Suppressor macrophage treated with lipopolysaccharide for 4 hours (primary cell): ENCODE results near the gene KATNBL1.
"Not testable (repeated sequence)": the region's sequence is repeated elsewhere in the genome, so short reads cannot be mapped to it uniquely, and the experiment has no call there.

ENCODE experiments used
- DNase-seq: peaks from one replicate; pipeline ENCODE4 v3.0.0-alpha.2; 2020

Gene KATNBL1

GRCh38 chr15:34209421-34210282 is at the start of gene KATNBL1:
Gene KATNBL1, minus strand, starts transcription at chr15:34210096. Its CDS starts 46,420 bp downstream, at chr15:34163676.
- peak; percentile 99 for DNase-seq

DNA sequence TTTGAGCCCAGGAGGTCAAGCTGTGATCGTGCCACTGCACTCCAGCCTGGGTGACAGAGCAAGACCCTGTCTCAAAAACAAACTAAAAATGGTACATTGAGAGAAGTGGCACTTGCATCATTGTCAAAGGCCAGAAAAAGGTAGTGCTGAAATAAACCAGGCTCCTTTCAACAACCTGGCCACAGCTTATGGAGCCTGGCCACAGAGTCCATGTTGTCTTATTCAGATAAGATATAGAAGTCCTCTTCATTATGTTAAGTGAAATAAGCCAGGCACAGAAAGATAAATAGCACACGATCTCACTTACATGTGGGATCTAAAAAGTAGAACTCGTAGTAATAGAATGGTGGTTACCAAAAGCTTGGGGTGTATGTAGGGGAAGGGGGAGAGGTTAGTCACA is 49.7 kb upstream of the KATNBL1 start:
- DNase-seq: no peak

DNA sequence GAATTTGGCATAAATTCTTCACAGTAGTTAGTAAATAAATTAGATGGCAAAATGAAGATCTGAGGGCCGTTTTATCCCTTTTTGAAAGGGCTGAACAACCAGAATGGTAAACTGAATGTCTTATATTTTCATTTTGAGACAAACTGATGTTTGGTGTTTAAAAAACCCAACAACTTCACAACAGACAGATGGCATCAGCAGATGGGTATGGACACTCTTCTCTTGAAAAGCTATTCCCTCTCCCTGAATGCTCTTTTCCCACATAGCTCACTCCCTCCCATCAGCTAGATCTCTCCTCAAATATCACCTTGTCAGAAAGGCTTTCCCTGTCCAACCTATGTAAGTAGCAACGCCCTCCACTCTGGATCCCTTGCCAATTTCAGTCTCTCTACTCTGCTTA is 48.3 kb upstream of the KATNBL1 start:
- DNase-seq: no peak

DNA sequence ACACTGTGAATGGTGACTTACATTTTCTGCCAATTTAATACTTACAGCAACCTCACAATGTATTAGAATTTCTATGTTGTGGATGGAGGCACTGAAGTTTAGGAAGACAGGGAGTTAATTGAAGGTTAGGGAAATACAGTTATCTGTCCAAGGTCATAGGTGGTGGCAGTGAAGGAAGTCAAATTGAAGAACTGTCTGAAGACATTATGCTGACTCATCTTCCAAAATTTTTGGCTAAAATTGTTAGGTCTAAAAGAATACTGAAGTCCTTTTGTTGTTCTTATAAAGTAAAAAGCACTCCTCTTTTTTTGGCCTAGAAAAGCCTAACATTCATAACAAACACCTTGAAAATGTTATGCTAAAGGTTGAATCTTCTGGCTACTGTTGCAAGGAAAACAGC is 42.6 kb upstream of the KATNBL1 start:
- DNase-seq: no peak

GRCh38 chr15:34248190-34248589 is 38.3 kb upstream of the KATNBL1 start:
- DNase-seq: no peak

DNA sequence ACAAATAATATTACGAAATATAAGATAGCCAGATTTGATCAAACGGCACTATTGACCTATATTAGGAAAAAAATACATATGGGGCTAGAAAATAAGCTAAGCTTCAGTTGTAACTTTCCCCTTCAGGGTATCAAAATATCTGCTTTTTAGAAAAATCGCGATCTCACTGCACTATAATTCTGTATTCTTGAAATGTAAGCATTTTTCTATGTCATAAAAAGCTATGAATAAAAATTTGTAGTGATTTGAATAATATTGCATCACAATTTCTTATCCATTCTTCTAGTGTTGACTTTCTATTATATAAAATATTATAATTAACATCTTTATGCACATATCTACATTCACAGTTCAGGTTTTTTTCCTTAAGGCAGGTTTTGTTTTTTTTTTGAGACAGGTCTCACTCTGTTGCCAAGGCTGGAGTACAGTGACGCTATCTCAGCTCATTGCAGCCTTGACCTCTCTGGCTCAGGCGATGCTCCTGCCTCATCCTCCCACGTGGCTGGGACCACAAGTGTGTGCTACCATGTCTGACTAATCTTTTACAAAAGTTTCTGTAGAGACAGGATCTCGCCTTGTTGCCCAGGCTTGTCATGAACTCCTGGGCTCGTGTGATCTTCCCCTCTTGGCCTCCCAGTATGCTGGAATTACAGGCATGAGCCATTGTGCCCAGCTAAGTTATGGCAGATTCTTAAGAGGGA is 36.5 kb upstream of the KATNBL1 start:
- DNase-seq: no peak

DNA sequence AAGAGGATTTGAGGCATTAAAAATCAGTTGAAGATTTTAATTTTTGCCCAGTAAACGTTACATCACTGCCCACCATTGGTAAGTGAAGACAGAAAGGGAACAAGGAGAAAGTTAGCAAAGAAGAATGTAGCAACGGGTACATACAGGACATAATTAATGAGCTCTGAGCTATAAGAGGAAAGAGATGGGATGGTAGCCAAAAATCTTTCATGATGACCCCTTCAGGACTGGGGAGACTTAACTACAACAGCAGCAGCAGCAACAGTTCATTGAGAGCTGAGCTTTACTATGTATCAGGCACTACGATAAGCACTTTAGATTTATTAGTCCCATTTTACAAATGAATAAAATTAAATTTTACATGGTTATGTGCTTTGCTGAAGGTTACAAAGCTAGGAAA is 33.3 kb upstream of the KATNBL1 start:
- no peak for DNase-seq

DNA sequence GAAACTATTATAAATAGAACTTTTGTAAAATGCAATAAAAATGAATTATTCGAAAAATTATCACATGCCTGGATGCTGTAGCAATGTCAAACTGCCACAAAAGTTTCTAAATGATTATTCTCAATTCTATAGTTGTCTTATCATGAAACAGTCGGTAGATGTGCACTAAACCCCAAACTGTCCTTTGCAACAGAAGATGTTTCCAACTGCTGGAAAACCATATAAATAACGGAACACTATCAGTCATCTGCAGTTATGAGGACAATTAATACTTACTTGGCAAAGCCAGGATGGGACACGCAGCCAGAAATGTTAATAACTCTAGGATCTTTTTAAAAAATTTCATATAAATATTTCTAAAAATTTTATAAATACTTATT is 32.4 kb upstream of the KATNBL1 start:
- no peak for DNase-seq

GRCh38 chr15:34241376-34242330 is 31.8 kb upstream of the KATNBL1 start:
- peak; percentile 40 for DNase-seq

DNA sequence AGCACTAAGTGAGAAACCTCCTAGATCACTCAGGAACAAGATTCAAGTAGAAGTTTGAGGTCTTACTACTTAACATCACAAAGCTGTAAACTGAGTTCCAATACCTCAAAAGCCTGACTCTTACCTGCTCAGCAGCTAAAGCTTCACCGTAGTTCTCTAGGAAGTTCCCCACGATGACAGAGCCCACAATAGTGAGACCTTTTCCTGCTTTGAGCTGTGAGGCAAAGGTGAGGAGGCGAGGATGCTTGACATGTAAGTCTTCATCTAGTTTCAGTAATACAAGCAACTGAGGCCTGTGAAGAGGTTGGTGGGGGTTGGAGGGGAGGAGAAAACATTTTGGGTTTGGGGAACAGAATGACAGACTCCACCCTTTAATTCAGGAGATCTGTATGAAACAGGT is 30.6 kb upstream of the KATNBL1 start:
- DNase-seq: no peak

DNA sequence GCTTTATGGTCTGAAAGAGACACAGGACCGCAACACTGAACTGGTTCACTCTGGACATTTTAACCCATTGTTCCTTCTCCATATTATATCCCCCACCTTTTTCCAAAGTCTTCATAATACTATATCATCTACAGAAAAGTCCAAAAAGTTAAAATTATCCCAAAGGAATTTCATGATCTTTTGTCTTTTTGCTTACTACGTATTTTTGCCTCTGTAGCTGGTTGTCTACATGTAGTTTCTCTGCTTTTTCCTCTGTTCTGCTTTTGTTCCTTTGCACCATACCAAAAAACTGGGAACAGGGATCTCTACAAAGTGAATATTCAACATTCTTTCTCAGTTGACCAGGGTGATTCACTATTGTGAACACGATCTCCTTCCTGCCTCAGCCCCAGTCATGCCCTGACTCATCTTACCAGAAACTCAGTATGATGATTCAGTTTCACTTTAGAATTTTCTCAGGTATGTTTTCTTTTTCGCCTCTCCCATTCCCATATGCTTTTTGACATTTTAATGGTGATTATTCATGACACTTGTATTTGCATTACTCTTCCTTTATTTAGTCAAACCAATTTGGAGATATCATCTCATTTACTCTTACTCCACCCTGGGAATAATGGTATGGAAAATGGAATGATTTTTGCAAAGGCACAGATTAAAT is 29.4 kb upstream of the KATNBL1 start:
- peak; percentile 66 for DNase-seq

- DNase-seq: no peak
These were observed 23.7 kb upstream of the KATNBL1 start for GRCh38 chr15:34233614-34234013.

DNA sequence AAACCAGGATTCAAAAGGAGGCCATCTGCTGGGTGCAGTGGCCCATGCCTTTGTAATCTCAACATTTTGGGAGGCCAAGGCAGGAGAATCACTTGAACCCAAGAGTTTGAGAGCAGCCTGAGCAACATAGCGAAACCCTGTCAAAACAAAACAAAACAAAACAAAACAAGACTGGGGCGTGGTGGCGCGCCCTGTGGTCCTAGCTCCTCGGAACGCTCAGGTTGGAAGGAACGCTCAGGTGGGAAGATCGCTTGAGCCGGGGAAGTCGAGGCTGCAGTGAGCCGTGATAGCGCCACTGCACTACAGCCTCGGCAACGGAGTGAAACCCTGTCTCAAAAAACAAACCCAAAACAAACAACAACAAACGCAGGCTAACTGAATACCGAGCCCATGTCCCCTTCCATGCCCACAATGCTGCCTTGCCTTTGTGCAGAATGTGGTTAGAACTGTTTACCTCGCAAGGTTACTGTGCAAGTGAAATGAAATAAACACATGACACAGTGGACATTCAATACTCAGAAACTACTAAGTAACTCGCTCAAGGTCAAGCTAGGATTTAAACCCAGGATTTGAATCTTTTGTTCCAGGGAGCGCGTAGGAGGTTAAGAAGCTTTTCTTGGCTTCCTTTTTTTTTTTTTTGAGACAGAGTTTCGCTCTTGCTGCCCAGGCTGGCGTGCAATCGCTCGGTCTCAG is 14.2 kb upstream of the KATNBL1 start:
- peak; percentile 40 for DNase-seq

- no peak for DNase-seq
These were observed 7.8 kb upstream of the KATNBL1 start for GRCh38 chr15:34217587-34218225.

DNA sequence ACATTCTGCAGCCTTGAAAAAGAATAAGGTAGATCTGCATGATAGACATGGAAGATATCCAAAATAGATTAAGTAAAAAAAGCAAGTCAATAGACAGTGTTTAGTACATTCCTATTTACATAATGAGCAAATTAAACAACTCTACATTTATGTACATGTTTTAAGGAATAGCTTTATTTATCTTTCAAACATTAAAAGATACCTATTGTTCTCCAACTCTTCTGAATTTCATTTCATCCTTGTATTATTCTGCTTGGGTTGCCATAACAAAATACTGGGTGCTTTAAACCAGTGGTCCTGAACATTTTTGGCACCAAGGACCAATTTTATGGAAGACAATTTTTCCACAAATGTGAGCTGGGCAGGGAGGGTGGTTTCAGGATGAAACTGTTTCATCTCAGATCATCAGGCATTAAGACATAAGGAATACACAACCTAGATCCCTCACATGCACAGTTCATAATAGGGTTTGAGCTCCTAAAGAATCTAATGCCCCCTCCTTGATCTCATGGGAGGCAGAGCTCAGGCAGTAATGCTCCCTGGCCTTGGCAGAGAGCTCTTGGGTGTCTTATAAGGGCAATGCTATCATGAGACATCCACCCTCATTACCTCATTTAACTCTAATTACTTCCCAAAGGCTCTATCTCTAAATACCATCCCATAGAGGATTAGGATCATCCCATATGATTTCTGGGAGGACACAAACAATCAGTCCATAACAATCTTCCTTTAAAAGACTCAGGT is 6.8 kb upstream of the KATNBL1 start:
- DNase-seq: no peak

DNA sequence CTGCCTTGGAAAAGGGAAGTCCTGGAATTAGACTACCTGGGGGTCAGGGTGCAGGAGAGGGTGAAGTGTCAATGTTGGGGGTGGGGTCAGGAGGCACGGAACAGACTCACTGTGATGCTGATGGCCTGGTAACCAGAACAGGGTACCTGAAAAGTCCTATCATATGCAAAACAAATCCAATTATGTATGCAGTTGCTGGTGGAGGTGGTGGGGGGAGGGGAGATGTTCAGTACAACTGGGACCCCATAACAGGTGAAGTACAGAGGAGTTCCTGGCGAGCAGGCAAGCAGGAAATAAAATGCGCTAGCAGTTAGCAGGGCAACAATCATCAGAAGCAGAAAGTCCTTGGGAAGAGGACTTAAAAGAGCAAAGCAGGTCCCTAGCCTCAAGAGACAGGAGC is 4.2 kb upstream of the KATNBL1 start:
- DNase-seq: no peak

DNA sequence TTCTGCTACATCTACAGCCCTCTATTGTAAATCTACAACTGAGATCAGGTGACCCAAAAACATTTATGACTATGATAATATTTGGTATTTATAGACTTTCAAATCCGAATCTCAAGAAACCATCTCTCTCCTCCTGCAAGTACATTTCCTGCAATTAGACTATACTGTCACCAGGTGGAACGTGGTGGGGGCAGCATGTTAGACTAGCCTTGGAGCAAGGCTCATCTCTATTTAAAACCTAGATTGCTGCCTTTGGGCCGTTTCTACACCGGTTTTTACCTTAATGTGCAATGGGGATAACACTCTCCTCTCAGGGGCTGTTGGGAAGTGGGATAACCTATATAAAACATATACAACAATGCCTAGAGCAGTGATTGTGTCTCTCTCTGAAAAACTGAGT is 3.8 kb upstream of the KATNBL1 start:
- no peak for DNase-seq

GRCh38 chr15:34206011-34206410 is 3.9 kb downstream of the KATNBL1 start:
- no peak for DNase-seq

DNA sequence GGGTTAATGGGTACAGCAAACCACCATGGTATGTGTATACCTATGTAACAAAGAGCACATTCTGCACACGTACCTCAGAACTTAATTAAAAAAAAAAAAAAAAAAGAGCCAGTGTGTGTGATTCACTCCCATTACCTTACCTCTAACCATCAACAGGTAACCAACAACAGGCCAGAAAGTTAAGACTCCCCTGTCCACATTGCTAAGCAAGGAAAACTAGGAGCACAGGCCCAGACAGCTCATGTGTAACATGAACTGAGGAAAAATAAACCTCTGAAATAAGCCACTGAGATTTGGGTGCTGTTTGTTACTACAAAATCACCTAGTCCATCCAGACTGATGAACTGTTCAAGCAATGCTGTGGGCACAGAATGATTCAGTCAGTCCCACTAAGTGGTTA is 6.0 kb downstream of the KATNBL1 start:
- no peak for DNase-seq

GRCh38 chr15:34203305-34203704 is 6.6 kb downstream of the KATNBL1 start:
- no peak for DNase-seq

DNA sequence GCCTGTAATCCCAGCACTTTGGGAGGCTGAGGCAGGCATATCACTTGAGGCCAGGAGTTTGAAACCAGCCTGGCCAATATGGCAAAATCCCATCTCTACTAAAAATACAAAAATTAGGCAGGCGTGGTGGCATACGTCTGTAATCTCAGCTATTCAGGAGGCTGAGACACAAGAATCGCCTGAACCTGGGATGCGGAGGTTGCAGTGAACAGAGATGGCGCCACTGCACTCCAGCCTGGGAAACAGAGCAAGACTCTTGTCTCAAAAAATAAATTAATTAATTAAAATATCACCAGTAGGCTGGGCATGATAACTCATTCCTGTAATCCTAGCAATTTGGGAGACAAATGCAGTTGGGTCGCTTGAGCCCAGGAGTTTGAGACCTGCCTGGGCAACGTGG is 16.6 kb downstream of the KATNBL1 start:
- DNase-seq: not testable (repeated sequence)
